NCI-H524 (cell line): ENCODE measurements around the gene FBXL16.

Experiments used
- DNase-seq, 2 experiments: peaks; one replicate each; lab custom pipeline; 2025; lab: John Stamatoyannopoulos, UW

The FBXL16 gene

GRCh38 chr16:676913-677312 is 28.7 kb downstream of the FBXL16 start:
- no peak for DNase-seq

- DNase-seq = no peak
These were observed 29.1 kb downstream of the FBXL16 start for GRCh38 chr16:676565-676902.

- no peak for DNase-seq
These were observed 29.6 kb downstream of the FBXL16 start for GRCh38 chr16:675884-676564.

- peak in 1 of 2 experiments; percentile 50 for DNase-seq
These were observed 30.4 kb downstream of the FBXL16 start, which contains the start of gene RHBDL1 for GRCh38 chr16:674968-675883. Gene RHBDL1 (plus strand): TSS chr16:675671. CDS start chr16:675791, 120 bp downstream.

GRCh38 chr16:674214-674881 is 31.3 kb downstream of the FBXL16 start:
- DNase-seq = no peak

GRCh38 chr16:673399-673991 is 32.1 kb downstream of the FBXL16 start:
- no peak for DNase-seq

- no peak for DNase-seq
These were observed 32.8 kb downstream of the FBXL16 start for GRCh38 chr16:672851-673250.

GRCh38 chr16:672371-672770 is 33.2 kb downstream of the FBXL16 start:
- DNase-seq = no peak

- DNase-seq = peak in 1 of 2 experiments; percentile 34
These were observed 34.1 kb downstream of the FBXL16 start for GRCh38 chr16:671353-672131.

- no peak for DNase-seq
These were observed 34.9 kb downstream of the FBXL16 start for GRCh38 chr16:670485-671352.

GRCh38 chr16:669666-670065 is 35.9 kb downstream of the FBXL16 start:
- DNase-seq = no peak

- DNase-seq = no peak
These were observed 37.0 kb downstream of the FBXL16 start for GRCh38 chr16:668519-669171.

- DNase-seq = peak; percentile 85 to 92
These were observed 37.7 kb downstream of the FBXL16 start, which contains the start of gene RHOT2 for GRCh38 chr16:667780-668518. Gene RHOT2 (plus strand): TSS chr16:668132. CDS start chr16:668200, 68 bp downstream.

- DNase-seq = no peak
These were observed 38.4 kb downstream of the FBXL16 start for GRCh38 chr16:667113-667779.

- DNase-seq = no peak
These were observed 39.0 kb downstream of the FBXL16 start for GRCh38 chr16:666572-666971.

- DNase-seq = no peak
These were observed 43.0 kb downstream of the FBXL16 start for GRCh38 chr16:662597-662996.

- no peak for DNase-seq
These were observed 43.5 kb downstream of the FBXL16 start for GRCh38 chr16:662095-662494.

- DNase-seq = no peak
These were observed 44.3 kb downstream of the FBXL16 start for GRCh38 chr16:661184-661821.
